ENCODE measurements around the gene CCP110.
A peak's percentile ranks its signal among the peaks of the same experiment; 100 is the strongest.

CCP110 gene

DNA sequence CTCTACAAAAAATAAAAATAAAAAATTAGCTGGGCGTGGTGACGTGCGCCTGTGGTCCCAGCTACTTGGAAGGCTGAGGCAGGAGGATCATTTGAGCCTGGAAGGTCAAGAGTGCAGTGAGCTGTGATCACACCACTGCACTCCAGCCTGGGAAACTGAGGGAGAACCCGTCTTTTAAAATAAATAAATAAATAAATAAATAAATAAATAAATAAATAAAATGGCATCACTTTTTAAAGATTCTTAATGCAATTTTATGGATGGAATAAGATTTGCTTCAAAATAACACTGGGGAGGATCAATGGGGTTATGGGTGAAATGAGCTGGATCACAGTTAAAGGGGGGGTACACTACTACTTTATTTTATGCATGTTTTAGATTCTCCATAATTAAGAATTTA lies 16.8 kb upstream of the CCP110 start:
- FAIRE-seq (no peak), DNase-seq (ENCODE audit: insufficient read length, low spot score) (no peak)

DNA sequence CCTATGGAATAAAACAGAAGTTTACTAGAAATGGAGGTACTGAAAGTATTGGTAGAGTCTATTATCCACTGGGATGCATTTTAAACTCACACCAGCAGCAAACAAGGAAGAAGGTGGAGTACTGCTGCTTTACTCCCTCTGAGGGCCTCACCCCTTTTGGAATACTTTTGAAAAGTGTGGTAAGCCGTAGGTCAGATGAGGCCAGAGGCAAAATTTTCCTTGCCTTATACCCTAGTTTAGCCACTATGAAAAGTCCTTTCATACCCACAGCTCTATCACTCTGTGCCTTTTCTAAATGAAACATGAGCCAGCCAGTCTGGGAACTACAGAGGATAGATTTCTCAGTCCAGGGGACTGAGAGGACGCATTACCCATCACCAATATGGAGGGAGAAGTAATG lies 15.9 kb upstream of the CCP110 start:
- FAIRE-seq, result no peak
- no peak for DNase-seq (ENCODE audit: insufficient read length, low spot score)

DNA sequence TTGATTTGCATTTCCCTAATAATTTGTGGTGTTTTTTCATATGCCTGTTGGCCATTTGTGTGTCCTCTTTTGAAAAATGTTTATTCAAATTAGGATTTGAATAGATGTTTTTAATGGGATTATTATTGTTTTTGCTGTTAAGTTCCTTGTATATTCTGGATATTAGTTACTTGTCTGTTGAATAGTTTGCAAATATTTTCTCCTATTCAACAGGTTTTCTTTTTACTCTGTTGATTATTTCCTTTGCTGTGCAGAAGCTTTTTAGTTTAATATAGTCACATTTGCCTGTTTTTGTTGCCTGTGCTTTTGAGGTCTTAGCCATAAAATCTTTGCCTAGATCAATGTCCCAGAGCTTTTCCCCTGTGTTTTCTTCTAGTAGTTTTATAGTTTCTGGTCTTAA lies 11.4 kb upstream of the CCP110 start:
- peak; percentile 72 for FAIRE-seq
- DNase-seq (ENCODE audit: insufficient read length, low spot score), result no peak

DNA sequence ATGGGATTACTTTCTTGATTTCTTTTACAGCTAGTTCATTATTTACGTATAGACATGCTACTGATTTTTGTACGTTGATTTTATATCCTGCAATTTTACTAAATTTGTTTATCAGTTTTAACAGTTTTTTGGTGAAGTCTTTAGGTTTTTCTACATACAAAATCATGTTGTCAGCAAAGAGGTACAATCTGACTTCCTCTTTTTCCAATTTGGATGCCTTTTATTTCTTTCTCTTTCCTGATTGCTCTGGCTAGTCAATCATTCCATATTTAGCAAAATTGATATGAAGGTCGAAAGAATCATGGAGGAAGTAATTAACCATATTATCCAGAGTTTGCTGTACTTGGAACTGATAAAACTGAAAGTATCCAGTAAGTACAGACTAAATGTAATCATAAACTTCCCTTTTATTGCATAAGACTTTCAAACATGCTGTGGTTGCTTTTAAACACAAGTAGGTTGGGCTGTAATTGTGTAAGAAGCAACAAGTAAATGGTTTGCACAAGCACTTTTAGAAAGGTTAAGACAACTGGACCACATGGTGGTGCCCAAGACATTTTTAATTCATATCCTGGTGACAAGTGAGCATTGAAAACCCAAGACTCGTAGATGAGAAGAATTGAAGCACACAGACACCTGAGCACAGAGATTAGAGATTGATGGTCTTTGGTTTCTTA lies 10.2 kb upstream of the CCP110 start:
- FAIRE-seq (peak; percentile 71), DNase-seq (ENCODE audit: insufficient read length, low spot score) (no peak)

- DNase-seq (ENCODE audit: insufficient read length, low spot score) (no peak), FAIRE-seq (no peak)
Observed at GRCh38 chr16:19515757-19516156, 8.0 kb upstream of the CCP110 start.

- DNase-seq (ENCODE audit: insufficient read length, low spot score) (no peak), FAIRE-seq (no peak)
Observed at GRCh38 chr16:19517424-19518089, 6.2 kb upstream of the CCP110 start.

- no peak for FAIRE-seq
Observed at GRCh38 chr16:19518388-19518787, 5.4 kb upstream of the CCP110 start.

DNA sequence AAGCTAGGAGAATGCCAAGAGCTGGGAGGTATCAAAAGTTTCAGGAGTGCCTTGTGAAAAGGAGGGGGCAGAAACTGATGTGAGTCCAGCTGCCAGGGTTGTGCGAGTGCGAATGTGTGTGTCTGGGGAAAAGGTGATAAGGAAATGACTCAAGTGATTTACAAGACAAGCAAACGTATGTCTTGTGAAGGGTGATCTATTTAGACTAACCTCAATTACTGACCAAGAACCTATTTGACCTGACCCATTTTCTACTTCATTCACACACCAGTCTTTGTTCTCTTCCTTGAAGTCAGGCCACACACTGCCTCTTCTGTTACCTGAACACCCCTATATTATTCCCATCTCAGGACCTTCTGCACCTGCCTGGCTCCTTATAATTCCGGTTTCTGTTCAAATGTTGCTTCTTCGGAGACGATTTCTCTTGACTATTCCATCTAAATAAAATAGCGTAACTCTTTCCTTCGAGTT lies 2.8 kb upstream of the CCP110 start:
- FAIRE-seq (peak; percentile 59), DNase-seq (ENCODE audit: insufficient read length, low spot score) (no peak)

More at GRCh38 chr16:19518388-19518787, 5.4 kb upstream of the CCP110 start:
- no peak for DNase-seq (ENCODE audit: insufficient read length, low spot score)

DNA sequence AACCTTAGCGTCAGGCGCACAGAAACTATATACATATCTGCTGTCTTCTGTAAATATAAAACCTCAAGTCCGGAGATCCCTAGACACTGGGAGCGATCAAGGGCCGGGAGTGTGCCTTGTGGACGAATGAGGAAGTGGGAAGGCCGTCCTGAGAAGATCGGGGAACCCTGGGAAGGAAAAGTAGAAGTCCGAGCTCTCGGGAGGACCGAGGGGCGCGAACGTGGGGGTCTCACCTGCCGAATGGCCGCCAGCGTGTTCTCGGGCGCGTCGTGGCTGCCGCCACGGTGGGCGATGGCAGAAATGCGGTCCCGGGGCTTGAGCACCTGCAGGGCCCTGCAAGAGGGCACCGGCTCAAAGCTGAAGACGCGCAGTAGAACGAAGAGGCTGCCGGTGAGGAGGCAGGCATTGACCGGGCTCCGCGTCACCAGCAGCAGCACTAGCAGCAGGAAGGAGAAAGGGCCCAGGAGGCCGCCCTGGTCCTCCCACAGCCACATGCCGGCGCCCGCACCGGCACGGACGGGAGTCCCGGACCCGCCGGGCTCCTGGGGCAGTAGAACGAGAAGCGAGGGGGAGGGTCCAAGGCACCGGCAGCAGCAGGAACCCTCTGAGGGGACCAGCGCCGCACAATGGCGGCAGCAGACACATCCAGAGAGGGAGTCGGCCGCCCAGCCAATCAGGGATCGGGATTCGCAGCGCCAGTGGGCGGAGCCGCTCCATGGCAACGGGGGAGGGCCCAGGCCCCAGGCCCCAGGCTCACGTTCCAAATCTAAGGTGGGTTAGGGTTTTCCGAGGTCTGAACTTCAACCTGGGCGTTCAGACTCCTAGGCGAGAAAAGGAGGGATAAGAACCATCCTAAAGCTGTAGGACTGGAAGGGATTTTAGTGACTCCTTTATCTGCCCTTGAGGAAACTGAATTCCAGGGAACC lies 2.0 kb upstream of the CCP110 start, which contains the start of gene GDE1:
GDE1 (minus strand) TSS at position 628 of the 926 bp plus-strand sequence; CDS start at position 494, 134 bp downstream.
- FAIRE-seq (peak; percentile 87), DNase-seq (ENCODE audit: insufficient read length, low spot score) (peak; percentile 73)

DNA sequence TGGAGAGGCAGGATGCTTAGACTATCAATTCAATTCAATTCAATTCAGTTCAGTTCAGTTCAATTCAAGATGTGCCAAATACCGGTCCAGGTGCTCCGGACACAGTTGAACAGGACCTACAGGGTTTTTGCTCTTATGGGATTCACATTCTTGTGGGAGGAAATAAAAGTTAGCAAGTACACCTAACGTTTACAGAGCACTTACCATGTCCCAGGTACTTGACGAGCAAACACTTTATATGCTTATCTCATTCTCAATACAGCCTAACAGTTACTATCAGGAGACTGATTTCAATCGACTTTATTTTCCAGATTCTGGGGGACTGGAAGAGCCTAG lies 1.4 kb upstream of the CCP110 start:
- FAIRE-seq, result no peak
- no peak for DNase-seq (ENCODE audit: insufficient read length, low spot score)

- DNase-seq (ENCODE audit: insufficient read length, low spot score) (no peak), FAIRE-seq (no peak)
Observed at GRCh38 chr16:19522760-19523159, 982 bp upstream of the CCP110 start.

DNA sequence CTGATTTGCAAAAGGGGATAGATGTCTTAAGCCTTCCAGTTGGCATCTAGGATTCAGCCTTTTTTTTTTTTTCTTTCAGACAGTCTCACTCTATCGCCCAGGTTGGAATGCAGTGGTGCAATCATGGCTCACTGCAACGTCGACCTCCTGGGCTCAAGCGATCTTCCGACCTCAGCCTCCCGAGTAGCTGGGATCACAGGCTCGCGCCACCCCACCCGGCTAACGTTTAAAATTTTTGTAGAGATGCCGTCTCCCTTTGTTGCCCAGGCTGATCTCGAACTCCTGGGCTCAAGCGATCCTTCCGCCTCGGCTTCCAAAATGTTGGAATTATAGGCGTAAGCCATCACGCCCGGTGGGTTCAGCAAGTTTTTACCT lies 571 bp upstream of the CCP110 start:
- no peak for FAIRE-seq
- no peak for DNase-seq (ENCODE audit: insufficient read length, low spot score)

DNA sequence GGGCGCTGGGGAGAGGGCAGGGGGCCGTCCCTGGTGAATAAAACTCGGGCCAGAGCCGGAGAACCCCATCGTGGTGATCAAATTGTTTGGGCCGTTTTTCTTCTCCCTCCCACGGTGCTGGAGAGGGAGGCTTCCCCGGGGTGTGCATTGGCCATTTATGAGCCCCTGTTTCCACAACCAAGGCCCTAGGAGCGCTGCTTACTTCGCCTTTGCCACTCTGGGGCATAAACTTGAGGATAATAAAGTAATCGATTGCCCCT lies 544 bp downstream of the CCP110 start:
- DNase-seq (ENCODE audit: insufficient read length, low spot score), result no peak
- FAIRE-seq, result no peak

- no peak for DNase-seq (ENCODE audit: insufficient read length, low spot score)
- peak; percentile 37 for FAIRE-seq
Observed at GRCh38 chr16:19524616-19525384, 1.1 kb downstream of the CCP110 start.

GRCh38 chr16:19525385-19525723 lies 1.6 kb downstream of the CCP110 start:
- FAIRE-seq (no peak), DNase-seq (ENCODE audit: insufficient read length, low spot score) (no peak)

GRCh38 chr16:19527161-19527560 lies 3.4 kb downstream of the CCP110 start:
- FAIRE-seq, result no peak
- DNase-seq (ENCODE audit: insufficient read length, low spot score), result no peak

DNA sequence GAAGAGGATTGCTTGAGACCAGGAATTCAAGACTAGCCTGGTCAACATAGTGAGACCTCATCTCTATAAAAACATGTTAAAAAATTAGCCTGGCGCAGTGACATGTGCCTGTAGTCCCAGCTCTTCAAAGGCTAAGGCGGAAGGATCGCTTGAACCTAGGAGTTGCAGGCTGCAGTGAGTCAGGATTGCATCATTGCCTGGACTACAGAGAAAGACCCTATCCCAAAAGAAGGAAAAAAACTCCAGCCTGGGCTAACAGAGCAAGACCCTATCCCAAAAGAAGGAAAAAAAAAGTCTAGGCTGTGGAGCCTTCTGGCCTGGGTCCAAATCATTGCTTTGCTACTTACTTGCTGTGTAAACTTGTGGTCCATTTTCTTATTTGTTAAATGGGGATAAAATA lies 4.9 kb downstream of the CCP110 start:
- FAIRE-seq (no peak), DNase-seq (ENCODE audit: insufficient read length, low spot score) (no peak)

- FAIRE-seq, result no peak
- no peak for DNase-seq (ENCODE audit: insufficient read length, low spot score)
Observed at GRCh38 chr16:19532601-19533000, 8.9 kb downstream of the CCP110 start.

DNA sequence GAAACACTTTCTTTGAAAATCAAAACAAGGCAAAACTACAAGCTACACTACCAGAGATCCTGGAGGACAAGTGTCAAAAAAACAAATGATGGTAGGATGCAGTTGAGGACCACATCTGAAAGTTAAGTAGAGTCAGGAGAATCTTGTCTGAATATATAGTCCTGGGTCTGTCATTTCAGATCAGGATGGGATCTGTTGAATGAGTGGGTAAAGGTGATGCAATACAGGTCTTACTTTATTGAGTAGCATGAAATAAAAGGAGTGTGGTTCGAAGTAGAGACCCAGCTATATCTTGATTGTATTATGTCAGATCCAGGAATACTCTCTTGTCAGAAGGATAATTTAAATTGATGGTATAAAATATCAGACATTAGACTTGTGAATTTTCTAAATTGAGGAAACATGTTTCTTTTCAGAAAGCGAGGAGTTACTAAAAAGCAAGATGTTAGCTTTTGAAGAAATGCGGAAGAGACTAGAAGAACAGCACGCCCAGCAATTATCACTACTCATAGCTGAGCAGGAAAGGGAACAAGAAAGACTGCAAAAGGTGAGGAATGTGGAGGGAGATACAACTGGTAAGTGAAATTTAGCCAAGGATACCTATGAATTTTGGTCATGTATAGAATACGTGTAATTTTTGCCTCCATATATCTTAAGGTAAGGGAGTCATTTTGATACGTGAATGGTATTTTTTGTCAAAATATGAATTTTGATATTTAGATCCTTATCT lies 16.7 kb downstream of the CCP110 start:
- FAIRE-seq (no peak), DNase-seq (ENCODE audit: insufficient read length, low spot score) (no peak)

DNA sequence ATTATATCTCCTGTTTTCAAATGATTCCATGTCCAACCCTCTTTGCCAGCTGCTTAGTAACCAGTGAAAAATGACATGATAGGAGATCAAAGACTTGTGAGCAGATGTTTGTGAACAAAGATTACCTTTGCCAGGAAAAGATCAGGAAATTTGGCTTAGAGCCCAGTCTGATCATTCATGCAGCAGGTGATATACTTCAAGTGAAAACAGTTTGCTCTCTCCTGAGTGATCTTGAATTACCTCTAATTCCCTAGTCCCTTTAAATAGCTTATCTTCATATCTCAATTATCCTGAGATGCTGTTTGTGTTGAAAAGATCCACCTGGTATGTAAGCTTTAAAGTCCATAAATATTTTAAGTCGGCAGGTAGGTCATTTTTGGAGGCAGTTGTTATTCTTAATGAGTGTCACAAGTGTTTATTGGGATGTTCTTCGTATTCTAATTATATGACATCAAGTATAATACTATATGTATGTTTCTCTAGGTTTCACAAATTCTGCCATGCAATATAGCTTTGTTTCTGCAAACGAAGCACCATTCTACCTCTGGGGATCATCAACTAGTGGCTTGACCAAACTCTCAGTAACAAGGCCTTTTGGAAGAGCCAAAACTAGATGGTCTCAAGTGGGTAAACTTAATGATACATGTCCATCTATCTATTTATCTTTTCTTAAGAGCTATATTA lies 18.5 kb downstream of the CCP110 start:
- DNase-seq (ENCODE audit: insufficient read length, low spot score) (no peak), FAIRE-seq (no peak)

Measured in GM19239 (cell line).